WTC11 (cell line): ENCODE results near the gene PIGO.

Experiments
- GABPB1 ChIP-seq: sonication (generic); formaldehyde crosslinking; IDR thresholded peaks from 2 replicates; pipeline ENCODE4 v1.8.1; 2023; ENCODE audit warnings: mild to moderate bottlenecking, missing genetic modification reagents
- RELA ChIP-seq: sonication (generic); formaldehyde crosslinking; IDR thresholded peaks from 2 replicates; pipeline ENCODE4 v1.8.1; 2022; ENCODE audit warnings: missing genetic modification reagents, mild to moderate bottlenecking, borderline replicate concordance
- ZNF121 ChIP-seq: sonication (generic); formaldehyde crosslinking; IDR thresholded peaks from 2 replicates; pipeline ENCODE4 v1.8.0; 2023; ENCODE audit warnings: missing genetic modification reagents
- ZNF232 ChIP-seq: sonication (generic); formaldehyde crosslinking; IDR thresholded peaks from 2 replicates; pipeline ENCODE4 v1.8.0; 2022; ENCODE audit warnings: mild to moderate bottlenecking, missing genetic modification reagents
- TF ChIP-seq, protein P1 (sequence below): fragments of 200-600 bp; IDR thresholded peaks from 2 replicates; pipeline ENCODE4 v1.8.0; 2022; ENCODE audit warnings: antibody characterized with exemption
- TF ChIP-seq, protein P2 (sequence below): sonication (generic); formaldehyde crosslinking; IDR thresholded peaks from 2 replicates; pipeline ENCODE4 v1.8.1; 2022; ENCODE audit warnings: mild to moderate bottlenecking, missing genetic modification reagents, moderate library complexity, borderline replicate concordance

DNA sequence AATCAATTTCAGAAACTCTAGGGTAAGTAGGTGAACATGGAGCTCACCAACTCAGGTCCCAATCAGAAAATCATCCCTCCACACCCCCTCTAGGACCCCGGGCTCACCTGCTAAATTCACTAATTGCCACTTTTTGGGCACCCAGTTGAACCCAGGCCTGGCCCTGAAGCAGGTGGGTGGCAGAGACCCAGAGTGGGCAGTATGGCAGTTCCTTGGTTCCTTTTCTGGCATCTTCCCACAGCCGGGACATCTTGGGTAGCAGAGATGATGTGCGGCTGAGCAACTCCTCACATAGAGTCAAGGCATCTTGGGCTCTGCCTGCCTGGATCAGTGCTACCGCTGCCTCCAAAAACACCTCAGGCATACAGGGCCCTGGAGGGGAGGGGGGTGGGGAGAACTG is 21.0 kb downstream of the PIGO start:
- TF ChIP-seq RELA (CRISPR knock-in tag) (no peak), GABPB1 (CRISPR knock-in tag) (no peak), ZNF232 (CRISPR knock-in tag) (no peak), ZNF121 (CRISPR knock-in tag) (no peak)
- TF ChIP-seq, protein P1, sequence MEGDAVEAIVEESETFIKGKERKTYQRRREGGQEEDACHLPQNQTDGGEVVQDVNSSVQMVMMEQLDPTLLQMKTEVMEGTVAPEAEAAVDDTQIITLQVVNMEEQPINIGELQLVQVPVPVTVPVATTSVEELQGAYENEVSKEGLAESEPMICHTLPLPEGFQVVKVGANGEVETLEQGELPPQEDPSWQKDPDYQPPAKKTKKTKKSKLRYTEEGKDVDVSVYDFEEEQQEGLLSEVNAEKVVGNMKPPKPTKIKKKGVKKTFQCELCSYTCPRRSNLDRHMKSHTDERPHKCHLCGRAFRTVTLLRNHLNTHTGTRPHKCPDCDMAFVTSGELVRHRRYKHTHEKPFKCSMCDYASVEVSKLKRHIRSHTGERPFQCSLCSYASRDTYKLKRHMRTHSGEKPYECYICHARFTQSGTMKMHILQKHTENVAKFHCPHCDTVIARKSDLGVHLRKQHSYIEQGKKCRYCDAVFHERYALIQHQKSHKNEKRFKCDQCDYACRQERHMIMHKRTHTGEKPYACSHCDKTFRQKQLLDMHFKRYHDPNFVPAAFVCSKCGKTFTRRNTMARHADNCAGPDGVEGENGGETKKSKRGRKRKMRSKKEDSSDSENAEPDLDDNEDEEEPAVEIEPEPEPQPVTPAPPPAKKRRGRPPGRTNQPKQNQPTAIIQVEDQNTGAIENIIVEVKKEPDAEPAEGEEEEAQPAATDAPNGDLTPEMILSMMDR = no peak
- TF ChIP-seq, protein P2, sequence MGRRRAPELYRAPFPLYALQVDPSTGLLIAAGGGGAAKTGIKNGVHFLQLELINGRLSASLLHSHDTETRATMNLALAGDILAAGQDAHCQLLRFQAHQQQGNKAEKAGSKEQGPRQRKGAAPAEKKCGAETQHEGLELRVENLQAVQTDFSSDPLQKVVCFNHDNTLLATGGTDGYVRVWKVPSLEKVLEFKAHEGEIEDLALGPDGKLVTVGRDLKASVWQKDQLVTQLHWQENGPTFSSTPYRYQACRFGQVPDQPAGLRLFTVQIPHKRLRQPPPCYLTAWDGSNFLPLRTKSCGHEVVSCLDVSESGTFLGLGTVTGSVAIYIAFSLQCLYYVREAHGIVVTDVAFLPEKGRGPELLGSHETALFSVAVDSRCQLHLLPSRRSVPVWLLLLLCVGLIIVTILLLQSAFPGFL (CRISPR knock-in tag) = no peak
